A172 (cell line): ENCODE data around the gene GPR137C. TPM values are rescaled to one million over a fixed set of nuclear protein-coding genes. Genes with fewer than 3 reads are reported as not detected.

Experiments used
- DNase-seq: peaks from one replicate; pipeline ENCODE4 v3.0.0-alpha.2; 2015; ENCODE audit warnings: low spot score
- total RNA-seq: library from RNA; depleted of rRNA; stranded (reverse); fragments of >200 nt; shearing (Covaris generic); gene quantifications from 2 replicates; pipeline ENCODE4 v1.2.3, GENCODE V29; 2014; rRNA removed

The GPR137C gene, protein sequence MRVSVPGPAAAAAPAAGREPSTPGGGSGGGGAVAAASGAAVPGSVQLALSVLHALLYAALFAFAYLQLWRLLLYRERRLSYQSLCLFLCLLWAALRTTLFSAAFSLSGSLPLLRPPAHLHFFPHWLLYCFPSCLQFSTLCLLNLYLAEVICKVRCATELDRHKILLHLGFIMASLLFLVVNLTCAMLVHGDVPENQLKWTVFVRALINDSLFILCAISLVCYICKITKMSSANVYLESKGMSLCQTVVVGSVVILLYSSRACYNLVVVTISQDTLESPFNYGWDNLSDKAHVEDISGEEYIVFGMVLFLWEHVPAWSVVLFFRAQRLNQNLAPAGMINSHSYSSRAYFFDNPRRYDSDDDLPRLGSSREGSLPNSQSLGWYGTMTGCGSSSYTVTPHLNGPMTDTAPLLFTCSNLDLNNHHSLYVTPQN
- total RNA-seq = 0.76 and 0.91 TPM in 2 replicates

DNA sequence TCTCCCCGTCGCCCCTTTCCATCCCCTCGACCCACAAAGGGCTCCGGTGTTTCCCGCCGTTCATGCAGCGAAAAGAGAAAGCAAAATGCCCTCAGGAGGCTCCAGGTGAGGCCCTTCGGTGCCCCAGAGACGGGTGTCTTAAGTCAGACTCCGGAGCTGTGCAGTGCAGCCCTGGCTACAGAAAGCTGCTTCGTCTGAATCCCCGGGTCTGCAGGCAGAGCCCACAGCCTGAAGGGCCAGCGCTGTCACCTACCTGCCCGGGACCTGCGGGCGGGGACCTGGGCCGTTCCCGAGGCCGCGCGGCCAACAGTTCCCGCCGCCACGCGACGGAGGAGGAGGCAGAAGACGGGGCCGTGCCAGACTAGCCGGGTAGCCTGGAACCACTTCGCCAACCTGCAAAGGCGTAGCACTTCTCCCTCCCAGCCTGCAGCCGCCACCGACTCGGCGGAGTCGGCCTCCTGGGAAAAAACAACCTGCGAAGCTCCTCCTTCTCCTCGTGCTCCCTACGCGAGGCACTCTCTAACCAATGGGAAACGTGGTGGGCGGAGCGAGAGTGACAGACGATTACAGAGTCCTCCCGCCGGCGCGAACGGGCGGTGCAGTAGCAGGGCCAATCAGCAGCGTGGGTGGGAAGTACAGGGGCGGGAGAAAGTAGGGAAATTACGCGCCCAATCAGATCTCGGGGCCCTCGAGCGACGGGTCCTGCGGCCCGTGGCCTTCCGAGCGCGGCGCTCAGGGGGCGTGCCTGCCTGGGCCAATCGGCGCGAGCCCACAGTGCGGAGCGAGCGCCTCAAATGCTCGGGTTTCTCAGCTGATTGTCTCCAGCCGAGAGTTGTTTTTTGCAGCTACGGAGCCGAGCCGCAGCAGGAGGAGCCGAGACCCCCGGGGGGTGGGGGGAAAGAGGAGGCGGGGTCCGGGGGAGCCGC, at the start of gene GPR137C, which contains the start of gene TXNDC16:
TSS of gene GPR137C (plus strand) at position 774 of the 926 bp plus-strand sequence. CDS start 312 bp downstream, outside the sequence.
TSS of gene TXNDC16 (minus strand) at position 443 of the 926 bp plus-strand sequence. CDS start 8,948 bp downstream, outside the sequence.
- peak; percentile 95 for DNase-seq

DNA sequence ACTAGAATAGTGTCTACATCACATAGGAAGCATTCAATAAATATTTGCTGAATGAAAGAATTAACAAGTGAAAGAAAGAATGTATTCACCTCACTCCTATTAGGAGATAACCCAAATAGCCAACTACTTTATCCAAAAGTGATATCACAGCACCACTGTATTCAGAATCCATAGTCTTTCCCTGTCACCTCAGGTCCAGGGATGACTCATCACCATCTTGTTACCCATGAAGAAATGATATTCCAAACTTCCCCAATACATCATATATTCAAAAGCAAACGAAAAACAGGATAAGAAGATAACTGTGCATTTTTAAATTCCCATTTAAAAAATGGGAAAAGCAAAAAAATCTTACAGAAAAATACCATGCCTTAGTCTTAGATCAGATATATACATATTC, 39.4 kb upstream of the GPR137C start:
- no peak for DNase-seq

DNA sequence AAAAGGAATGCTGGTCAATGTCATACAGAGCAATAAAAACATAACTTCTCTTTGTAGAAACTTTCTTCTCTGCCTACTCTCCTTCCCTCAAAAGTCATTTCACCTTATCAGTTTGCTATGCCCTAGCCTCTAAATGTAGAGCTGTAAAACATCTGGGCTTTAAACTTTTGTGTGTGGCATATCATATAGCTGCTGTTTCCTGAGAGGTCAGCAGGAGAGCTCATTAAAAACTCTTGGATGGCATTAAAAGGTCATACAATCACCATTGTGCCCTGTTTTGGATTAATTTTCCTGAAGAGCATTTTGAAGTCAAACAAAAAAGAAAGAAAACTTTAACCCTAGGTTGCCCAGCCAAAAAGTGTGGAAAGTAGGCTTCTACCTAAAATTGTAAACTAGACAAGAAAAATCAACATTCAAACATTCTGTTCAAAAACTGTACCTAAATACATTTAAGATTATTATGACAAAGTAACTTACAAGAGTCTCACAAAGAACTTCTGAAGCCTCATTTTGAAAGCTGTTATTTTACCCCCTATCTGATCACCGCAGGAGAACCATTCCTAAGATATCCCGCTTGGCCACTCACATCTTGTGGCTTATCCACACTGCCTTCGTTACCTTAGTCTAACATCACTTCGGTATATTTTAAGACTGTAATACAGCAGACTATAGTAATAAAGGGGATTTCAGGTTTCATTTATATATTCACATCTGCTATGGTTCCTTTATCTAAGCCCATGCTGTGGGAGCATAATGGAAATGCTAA, 38.4 kb upstream of the GPR137C start:
- DNase-seq = no peak

DNA sequence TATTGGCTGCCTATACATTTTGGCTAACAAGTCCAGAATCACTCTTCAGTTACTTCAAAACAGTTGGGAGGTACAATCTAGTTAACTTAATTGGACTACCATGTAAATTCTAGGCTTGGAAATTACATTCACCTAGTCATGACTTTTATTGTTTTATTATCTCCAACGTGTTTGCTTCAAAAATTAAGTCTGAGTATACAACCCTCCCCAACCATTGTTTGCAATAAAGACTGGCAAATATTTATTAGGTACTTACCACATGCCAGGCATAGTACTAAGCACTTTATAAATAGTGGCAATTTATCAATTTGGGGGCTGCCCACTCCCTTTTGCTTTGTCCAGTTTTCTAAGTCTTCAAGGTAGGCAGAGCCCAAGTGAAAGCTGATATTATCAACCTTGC, 30.6 kb upstream of the GPR137C start:
- no peak for DNase-seq

DNA sequence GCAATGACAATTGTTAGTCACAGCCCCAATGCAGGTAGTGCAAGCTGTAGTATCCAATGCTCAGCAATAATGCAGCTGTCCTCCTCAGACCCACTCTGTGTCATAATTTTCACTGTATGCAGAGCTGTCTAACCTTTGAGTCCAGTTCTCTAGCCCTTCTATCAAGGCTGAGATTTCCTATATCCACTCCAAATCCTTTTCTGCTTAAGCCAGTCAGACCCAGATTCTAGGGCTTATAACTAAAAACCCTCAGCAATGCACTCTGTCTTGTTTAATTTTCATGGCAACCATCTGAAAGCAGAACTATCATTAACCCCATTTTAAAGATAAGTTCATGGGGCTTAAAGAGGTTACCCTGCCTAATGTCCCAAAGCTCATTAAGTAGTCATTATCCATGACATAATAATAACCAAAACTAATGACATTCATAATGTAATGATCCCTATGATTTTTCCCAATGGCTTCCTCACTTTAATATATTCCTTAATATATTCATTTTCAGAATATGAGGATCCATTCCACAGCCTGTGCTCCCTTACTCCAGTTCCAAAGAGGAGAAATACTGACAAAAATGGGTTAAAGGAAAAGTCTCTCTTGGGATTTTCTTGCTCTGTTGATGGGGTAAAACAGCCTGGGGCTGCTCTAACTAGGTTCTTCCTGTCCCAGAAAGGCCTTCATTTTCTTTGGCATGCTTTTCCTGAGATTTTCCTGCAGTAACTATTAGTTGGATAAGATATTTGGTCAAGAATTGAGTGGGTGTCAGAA, 29.9 kb upstream of the GPR137C start:
- no peak for DNase-seq

DNA sequence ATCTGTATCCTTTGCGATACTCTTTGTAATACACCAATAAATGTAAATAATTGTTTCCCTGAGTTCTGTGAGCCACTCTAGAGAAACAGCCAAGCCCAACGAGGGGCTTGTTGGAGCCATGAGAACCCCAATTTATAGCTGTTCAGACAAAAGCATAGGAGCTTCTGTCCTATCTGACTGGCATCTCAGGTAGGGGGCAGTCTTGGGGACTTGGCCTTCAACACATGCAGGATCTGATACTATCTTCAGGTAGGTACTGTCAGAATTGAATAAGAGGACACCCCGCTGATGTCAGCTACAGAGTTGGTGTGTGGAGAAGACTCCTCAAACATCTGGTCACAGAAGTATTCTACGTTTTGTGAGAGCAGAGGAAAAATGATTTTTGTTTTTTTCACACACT, 25.6 kb upstream of the GPR137C start:
- no peak for DNase-seq

DNA sequence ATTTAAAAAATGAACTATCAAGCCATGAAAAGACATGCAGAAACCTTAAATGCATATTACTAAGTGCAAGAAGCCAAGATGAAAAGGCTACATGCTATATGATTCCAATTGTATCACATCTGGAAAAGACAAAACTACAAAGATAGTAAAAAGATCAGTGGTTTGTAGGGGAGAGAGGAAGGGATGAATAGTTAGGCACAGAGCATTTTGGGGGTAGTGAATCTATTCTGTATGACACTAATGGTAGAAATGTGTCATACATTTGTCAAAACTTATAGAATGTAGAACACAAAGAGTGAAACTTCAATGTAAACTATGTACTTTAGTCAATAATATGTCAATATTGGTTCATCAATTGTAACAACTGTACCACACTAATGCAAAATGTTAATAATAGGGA, 21.2 kb upstream of the GPR137C start:
- DNase-seq = no peak

DNA sequence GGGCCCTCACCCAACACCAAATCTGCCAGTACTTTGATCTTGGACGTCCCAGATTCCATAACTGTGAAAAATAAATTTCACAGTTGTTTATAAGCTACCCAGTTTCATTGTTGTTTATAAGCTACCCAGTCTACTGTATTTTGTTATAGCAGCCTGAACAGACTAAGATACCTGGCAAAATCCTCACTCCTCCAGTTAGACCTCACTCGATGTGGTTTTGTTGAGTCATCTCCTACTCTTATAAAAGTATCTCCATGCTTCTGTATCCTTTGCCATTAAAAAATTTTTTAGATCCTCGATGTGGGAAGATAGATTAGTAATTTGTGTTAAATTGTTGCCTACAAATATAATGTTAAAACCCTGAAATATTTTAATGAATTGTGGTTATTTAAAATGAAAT, 16.4 kb upstream of the GPR137C start:
- DNase-seq = no peak

DNA sequence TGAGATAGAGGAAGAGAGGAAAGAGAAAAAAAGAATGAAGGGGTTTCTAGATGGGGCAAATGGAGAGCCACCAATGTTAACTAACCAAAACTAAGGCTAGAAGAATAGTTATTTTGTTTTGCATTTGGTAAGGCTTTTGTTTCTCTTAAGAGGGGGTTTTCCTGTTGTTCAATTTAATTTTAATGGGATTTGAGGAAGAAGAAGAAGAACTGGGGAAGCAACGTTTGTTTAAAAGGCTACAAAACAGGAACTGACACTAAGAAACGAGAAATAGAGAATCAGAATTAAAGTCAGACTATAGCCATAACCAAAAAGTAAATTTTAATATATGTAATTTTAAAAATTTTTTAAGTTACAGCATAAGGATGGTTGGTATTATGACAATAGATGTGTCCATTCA, 14.0 kb upstream of the GPR137C start:
- DNase-seq = no peak

DNA sequence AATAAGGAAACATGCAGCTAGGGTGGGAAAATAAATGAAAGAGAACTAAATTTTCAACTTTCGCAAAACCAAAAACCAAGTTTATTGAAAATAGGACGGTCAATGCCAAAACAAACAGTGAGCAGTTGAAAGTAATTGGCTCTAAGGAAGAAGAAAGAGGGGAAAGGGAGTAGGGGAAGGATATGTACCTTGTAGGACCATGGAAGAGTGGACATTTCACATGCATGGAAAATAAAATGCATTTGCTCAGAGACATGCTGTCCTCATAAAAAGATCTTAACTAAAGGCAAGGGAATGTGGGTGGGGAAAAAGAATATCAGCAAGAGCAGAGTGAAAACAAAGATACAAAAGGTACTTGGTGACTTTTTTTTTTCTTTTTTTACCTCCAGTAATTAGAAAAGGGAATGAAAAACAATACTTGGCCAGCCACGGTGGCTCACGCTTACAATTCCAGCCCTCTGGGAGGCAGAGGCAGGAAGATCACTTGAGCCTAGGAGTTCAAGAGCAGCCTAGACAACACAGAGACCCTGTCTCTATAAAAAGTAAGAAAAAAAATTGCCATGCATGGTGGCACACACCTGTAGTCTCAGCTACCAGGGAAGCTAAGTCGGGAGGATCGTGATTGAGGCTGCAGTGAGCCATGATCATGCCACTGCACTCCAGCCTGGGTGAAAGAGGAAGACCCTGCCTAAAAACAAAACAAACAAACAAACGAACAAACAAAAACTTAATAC, 6.9 kb upstream of the GPR137C start:
- DNase-seq = no peak

DNA sequence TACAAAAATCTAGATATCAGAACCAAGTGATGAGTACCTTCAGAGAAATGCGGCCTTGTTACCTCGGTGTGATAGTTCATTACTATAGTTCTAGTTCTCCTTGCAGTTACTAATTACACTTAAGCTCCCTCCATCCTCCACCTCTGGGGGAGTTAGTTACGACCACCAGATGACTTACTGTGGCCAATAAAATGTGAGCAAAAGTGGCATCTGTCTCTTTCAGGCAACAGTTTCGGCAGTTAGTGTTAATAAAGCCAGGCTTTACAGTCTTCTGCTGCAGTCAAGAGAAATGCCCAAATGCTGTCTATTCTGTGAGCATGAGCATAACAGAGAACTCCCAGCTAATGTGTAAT, 6.3 kb upstream of the GPR137C start:
- no peak for DNase-seq

DNA sequence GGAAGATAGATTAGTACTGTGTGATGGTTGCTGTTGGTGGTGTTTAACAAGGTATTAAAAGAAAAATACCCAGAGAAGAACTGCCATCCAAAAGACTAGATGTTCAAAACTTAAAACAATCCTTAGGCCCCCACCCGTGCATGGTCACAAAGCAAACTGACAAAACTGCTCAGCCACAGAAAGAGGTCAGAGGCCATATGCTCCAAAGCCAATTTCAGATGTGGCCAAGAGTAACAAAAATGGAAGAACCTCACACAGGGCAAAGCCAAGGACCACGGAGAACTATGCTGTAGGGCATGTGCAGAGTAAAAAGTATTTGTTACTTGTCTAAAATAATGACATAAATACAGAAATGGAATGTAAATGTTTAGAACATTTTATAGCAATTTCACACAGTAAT, 5.6 kb upstream of the GPR137C start:
- DNase-seq = no peak

DNA sequence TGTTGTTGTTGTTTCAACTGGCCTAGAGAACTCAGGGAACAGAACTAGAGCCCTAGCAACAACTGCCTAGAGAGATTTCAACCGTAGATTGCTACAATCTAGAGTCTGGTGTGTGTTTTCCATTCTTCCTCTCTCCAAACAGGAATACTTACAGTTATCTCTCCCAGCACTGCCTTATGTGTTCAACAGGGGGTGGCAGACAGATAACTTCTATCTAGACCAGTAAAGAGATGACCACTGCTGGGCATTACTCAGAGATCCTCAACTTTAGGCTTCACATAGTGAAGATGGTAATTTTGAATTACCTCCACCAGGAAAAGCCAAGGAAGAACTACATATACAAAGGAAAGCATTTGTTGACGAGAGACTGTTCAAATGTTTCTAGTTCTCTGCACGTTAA, 5.1 kb upstream of the GPR137C start:
- DNase-seq = no peak

DNA sequence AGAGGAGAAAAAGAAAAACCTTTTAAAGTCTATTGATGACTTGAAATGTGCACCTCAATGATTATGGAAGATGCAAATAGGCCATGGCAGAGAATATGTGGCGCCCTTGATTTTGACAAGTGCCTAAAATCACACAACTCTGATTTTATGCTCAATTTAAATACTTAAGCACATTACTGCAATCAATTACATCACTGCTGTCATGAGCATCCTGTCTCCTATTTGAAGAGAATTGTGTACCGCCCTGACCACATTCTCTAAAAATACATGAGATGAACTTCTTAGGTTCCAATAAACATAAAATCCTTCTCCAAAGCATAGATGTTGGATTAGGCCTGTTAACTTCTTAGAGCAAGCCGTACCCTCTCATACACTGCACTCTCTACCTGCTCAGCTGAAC, 2.0 kb upstream of the GPR137C start:
- no peak for DNase-seq

DNA sequence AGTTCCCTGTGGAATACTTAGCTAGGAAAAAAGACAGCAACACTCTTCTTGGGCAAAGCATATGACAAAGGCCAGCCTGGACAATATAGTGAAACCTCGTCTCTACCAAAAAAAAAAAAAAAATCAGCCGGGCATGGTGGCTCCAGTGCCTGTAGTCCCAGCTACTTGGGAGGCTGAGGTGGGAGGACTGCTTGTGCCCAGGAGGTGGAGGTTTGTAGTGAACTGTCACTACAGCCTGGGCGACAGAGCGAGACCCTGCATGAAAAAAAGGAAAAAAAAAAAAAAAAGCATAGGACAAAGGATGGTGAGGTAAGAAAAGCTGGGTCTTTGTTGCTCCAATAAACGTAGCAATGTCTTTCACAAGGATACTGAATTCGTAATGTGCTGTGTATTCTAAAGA, 1.4 kb upstream of the GPR137C start:
- no peak for DNase-seq

DNA sequence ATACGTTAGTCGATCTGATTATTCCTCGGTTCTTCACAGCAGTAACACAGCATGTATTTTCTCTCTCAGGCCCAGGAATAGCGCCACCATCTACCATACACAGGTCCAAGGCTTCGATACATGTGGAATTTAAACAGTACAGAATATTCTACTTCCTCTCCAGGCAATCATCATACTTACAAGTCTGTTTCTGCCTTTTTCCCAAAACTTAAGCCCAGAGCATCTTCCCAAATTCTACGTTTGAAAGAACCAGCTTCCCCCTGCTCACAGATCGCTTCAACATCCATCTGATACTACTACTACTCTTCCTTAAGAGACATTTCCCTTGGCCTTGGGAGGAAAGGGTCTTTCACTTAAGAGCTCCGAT, 957 bp upstream of the GPR137C start:
- DNase-seq = peak; percentile 22

DNA sequence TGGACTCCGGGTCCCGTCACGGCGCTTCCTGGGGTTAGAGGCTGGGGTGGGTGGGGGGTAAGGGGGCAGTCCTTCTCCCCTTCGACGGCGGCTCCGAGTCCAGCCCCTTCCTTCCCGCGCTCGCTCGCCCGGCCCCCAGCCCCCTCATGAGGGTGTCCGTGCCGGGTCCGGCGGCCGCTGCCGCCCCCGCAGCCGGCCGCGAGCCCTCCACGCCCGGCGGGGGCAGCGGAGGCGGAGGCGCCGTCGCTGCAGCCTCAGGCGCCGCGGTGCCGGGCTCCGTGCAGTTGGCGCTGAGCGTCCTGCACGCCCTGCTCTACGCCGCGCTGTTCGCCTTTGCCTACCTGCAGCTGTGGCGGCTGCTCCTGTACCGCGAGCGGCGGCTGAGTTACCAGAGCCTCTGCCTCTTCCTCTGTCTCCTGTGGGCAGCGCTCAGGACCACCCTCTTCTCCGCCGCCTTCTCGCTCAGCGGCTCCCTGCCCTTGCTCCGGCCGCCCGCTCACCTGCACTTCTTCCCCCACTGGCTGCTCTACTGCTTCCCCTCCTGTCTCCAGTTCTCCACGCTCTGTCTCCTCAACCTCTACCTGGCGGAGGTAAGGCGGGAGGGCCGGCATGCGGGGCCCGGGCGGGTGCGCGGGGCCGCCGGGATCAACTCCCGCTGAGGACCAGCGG, 500 bp downstream of the GPR137C start:
- no peak for DNase-seq

DNA sequence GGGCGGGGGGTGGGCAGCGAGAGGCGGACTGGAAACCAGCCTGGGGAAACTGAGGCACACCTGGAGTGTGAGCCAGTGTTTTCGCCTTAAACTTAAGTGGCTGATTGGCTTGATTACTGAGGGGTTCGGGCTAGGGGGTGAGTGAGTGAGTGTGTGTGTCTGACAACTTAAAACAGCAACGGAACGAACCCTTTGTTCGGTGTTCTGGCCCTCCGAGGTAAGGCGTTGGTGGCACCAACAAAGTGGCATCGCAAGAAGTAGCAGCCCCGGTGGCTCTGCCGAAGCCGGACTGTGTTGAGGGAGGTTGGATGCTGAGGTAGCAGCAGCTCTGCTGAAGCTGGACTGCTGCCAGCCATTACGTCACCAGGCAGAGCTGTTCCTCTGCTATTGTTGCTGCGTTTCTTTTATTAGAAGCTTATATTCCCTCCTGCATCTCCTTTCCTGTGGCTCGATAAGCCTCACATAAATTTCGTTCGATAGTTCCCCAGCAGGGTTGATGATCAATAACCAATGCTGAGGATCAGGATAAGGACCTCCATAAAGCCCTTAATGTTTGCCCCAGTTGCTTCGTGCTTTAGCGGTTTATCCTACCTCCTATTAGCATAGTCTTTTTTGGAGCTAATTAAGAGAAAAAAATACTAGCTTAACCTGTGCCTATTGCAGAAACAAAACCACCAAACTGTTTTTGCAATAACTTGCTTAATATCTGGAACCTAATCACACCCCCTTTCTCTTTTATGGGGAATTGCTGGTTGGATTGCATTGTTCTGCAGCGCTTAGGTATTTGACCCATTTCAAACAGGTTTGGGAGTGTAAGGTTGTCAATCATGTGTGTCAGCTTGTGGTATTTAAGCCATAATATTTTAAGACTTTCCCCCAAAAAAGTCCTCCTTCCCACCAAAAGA, 1.3 kb downstream of the GPR137C start:
- peak; percentile 61 for DNase-seq

DNA sequence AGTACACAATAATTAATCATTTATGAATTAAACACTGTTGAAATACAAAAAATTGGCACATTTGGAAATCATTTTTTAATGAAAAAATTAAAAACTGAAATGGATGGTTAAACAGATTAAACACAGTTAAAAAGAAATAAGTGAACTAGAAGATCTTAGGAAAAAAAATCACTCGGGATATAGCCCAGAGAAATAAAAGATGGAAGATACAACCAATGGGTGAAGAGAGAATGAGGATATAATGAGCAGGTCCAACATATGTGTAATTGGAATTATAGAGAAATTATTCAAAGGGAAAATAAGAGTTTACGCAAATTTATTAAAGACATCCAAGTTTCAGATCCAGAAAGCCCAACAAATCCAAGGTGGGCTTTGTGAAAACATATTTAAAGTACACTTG, 6.1 kb downstream of the GPR137C start:
- no peak for DNase-seq
